ENCODE data around the gene USP37. TPM values are rescaled to one million over a fixed set of nuclear protein-coding genes. Genes with fewer than 3 reads are reported as not detected.

Gene USP37
- polyA plus RNA-seq, 1 of the 3 experiments (the other 2 are of a cell fraction), result 0.95 TPM

GRCh38 chr2:218406209-218406948 is 161.8 kb downstream of the USP37 start (continued):
- TF ChIP-seq TCF12 (IDR thresholded peaks at IDR 0.05), result no peak; the same call in 1 of the 2 replicates
- TF ChIP-seq SIN3A (IDR thresholded peaks at IDR 0.05; ENCODE audit: borderline replicate concordance, low read depth, low read length), result no peak
- no peak for TF ChIP-seq RCOR1 (IDR thresholded peaks at IDR 0.05; ENCODE audit: low read length)
- TF ChIP-seq FOXJ3 (CRISPR knock-in tag; IDR thresholded peaks at IDR 0.05), result no peak
- peak; percentile 80 for TF ChIP-seq RAD21 (IDR thresholded peaks at IDR 0.05; ENCODE audit: low read length)
- TF ChIP-seq SMC3 (IDR thresholded peaks at IDR 0.05; ENCODE audit: low read depth, low read length), result peak; percentile 43
- no peak for TF ChIP-seq REST (IDR thresholded peaks at IDR 0.05; ENCODE audit: low read depth, low read length)
- TF ChIP-seq FOSL2 (IDR thresholded peaks at IDR 0.05; ENCODE audit: borderline replicate concordance, low read depth), result peak; percentile 3; the same call in 1 of the 2 replicates
- peak; percentile 61; the same call in 1 of the 2 replicates for TF ChIP-seq ELF1 (IDR thresholded peaks at IDR 0.05)
- TF ChIP-seq CHD2 (IDR thresholded peaks at IDR 0.05; ENCODE audit: low read length, partially characterized antibody), result no peak
- peak; percentile 39; the same call in 1 of the 2 replicates for TF ChIP-seq YY1 (IDR thresholded peaks at IDR 0.05; ENCODE audit: low read depth)
- TF ChIP-seq USF2 (IDR thresholded peaks at IDR 0.05; ENCODE audit: borderline replicate concordance, low read depth, low read length), result no peak
- TF ChIP-seq PBX3 (IDR thresholded peaks at IDR 0.05), result peak; percentile 60
- no peak for TF ChIP-seq RFX5 (IDR thresholded peaks at IDR 0.05; ENCODE audit: low read length)
- TF ChIP-seq RXRA (IDR thresholded peaks at IDR 0.05; ENCODE audit: borderline replicate concordance, low read depth), result no peak
- TF ChIP-seq MXI1 (IDR thresholded peaks at IDR 0.05; ENCODE audit: low read depth, low read length), result no peak
- TF ChIP-seq POLR2AphosphoS5 (IDR thresholded peaks at IDR 0.05; ENCODE audit: low read depth, low read length), result peak; percentile 38
- no peak for TF ChIP-seq NFIC (IDR thresholded peaks at IDR 0.05; ENCODE audit: borderline replicate concordance)
